ENCODE measurements around the gene TMEM82. TPM values are rescaled to one million over a fixed set of nuclear protein-coding genes. Genes with fewer than 3 reads are reported as not detected.

The TMEM82 gene
- total and polyA plus RNA-seq, 2 experiments from 2014 or later = 0.51 TPM; not detected in 1

DNA sequence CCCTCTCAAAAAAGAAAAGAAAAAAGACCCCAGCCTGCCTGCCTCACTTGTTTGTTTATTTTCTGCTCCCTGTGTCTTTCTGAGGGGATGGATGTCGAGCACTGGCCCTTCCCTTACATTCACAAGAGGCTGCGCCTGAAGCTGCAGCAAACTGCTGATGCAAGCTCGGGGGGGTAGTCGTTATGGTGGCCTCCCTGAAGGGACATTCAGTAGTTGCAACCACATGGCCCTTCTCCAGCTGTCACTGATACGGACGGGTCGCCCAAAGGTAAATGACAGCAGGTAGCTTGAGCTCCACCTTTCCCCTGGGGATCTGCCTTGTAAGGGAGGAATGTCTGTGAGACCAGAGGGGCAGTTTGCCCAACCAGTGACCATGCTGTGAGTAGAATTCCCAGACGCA is 40.5 kb upstream of the TMEM82 start:
- Histone ChIP-seq H3K27me3 (no peaks in the 10 kb centered on the region), H3K4me1 (ENCODE audit: low read depth) (peaks cover 24% of the 10 kb centered on the region), H3K27ac (peak overlapping the region; percentile 48), H3K4me3 (no peak overlapping the region), H3K36me3 (no peaks in the 10 kb centered on the region), H3K9me3 (ENCODE audit: low read depth) (no peaks in the 10 kb centered on the region)
- TF ChIP-seq, protein P1, sequence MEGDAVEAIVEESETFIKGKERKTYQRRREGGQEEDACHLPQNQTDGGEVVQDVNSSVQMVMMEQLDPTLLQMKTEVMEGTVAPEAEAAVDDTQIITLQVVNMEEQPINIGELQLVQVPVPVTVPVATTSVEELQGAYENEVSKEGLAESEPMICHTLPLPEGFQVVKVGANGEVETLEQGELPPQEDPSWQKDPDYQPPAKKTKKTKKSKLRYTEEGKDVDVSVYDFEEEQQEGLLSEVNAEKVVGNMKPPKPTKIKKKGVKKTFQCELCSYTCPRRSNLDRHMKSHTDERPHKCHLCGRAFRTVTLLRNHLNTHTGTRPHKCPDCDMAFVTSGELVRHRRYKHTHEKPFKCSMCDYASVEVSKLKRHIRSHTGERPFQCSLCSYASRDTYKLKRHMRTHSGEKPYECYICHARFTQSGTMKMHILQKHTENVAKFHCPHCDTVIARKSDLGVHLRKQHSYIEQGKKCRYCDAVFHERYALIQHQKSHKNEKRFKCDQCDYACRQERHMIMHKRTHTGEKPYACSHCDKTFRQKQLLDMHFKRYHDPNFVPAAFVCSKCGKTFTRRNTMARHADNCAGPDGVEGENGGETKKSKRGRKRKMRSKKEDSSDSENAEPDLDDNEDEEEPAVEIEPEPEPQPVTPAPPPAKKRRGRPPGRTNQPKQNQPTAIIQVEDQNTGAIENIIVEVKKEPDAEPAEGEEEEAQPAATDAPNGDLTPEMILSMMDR (IDR thresholded peaks at IDR 0.05; ENCODE audit: low read depth, low read length) = no peak
- no peak for DNase-seq (ENCODE audit: low read depth in 1 of 2, low spot score in 1 of 2)

DNA sequence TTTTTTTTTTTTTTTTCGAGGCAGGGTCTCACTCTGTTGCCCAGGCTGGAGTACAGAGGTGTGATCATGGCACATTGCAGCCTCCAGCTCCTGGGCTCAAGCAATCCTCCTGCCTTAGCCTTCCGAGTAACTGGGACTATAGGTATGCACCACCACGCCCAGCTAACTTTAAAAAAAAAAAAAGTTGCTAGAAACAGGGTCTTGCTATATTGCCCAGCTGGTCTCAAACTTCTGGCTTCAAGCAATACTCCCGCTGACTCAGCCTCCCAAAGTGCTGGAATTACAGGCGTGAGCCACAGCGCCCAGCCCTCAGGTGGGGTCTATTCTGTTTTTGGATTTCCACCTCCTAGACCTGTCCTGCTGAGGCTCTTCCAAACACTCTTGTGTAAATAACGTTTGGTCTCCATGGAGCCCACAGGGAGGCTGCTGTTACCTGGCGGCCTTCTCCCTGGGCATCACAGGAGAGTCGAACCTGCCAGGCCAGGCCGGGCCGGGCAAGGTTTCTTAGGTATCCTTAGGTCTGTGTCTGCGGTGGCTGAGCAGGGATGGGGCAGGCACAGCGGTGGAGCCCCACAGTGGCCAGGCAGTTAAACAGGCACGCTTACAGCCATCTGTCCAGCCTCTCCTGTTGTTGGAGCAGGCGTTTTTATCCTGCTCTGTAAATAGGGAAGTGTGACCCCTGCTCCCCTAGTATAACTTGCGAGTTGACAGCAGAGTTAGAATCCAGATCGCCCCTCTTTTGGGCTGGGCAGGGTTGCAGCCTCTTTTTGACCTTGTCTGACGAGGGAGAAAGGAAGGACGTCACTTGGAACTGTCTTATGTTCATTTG is 39.4 kb upstream of the TMEM82 start:
- TF ChIP-seq, protein P1 (IDR thresholded peaks at IDR 0.05; ENCODE audit: low read depth, low read length) = peak; percentile 43
- peak overlapping the region; percentile 95 for H3K27ac ChIP-seq
- H3K27me3 ChIP-seq = no peaks in the 10 kb centered on the region
- peak in 1 of 2 donors; percentile 39 for DNase-seq (ENCODE audit: low read depth in 1 of 2, low spot score in 1 of 2)
- H3K4me3 ChIP-seq = no peak overlapping the region
- H3K36me3 ChIP-seq = no peaks in the 10 kb centered on the region
- peaks cover 24% of the 10 kb centered on the region for H3K4me1 ChIP-seq (ENCODE audit: low read depth)
- no peaks in the 10 kb centered on the region for H3K9me3 ChIP-seq (ENCODE audit: low read depth)

DNA sequence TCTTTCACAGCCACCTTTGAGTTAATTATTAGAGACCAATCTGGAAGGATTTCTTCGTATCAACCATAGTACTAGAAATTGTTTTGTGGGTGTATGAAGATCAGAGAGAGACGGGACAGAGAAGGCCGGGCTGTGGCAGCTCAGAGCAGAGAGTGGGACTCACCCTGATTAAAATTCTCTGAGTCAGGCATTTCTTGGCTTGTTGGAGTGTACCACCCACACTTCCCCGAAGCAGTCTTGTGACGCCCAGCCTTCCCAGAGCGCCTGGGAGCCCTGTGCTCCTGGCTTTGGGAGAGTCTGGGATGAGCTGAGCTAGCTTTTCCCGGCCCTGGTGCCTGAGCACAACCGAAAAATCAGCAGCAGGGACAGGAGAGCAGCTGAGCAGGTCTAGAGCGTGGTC is 38.7 kb upstream of the TMEM82 start:
- Histone ChIP-seq H3K9me3 (ENCODE audit: low read depth) (no peaks in the 10 kb centered on the region), H3K4me3 (no peak overlapping the region), H3K36me3 (no peaks in the 10 kb centered on the region), H3K27ac (peak overlapping the region; percentile 95), H3K27me3 (no peaks in the 10 kb centered on the region), H3K4me1 (ENCODE audit: low read depth) (peaks cover 24% of the 10 kb centered on the region)
- peak; percentile 55 to 93 for DNase-seq (ENCODE audit: low read depth in 1 of 2, low spot score in 1 of 2)
- TF ChIP-seq, protein P1 (IDR thresholded peaks at IDR 0.05; ENCODE audit: low read depth, low read length) = no peak

DNA sequence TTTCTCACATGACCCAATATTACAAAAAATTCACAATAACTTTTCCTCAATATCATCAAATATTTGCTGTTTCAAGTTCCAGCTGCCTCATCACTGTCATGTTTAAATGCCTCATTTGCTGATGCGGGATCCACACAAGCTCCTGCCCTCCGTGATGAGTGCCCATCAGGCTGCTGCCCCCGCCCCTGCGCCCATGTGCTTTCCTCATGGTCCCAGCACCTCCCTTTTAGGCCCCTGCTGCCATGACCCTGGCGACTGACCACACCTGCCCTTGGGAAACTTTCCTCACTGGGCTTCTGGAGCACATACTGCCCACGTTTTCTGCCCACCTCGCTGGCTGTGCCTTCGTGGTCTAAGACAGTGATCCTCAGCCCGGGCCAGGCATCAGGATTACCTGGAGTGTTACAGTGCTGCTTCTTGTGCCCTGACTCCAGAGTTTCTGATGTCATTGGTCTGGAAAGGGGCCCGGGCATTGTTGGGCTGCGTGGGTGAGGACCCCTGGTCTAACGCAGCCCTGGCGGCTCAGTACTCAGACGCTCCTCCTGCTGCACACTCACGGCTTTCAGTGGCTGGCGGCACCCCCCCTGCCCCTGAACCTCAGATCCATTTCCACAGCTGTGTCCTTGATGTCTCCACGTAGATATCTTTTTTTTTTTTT is 37.6 kb upstream of the TMEM82 start:
- Histone ChIP-seq H3K4me1 (ENCODE audit: low read depth) (peaks cover 24% of the 10 kb centered on the region), H3K36me3 (no peaks in the 10 kb centered on the region), H3K27ac (peak overlapping the region; percentile 95), H3K27me3 (no peaks in the 10 kb centered on the region), H3K9me3 (ENCODE audit: low read depth) (no peaks in the 10 kb centered on the region), H3K4me3 (no peak overlapping the region)
- TF ChIP-seq, protein P1 (IDR thresholded peaks at IDR 0.05; ENCODE audit: low read depth, low read length) = no peak
- no peak for DNase-seq (ENCODE audit: low read depth in 1 of 2, low spot score in 1 of 2)

DNA sequence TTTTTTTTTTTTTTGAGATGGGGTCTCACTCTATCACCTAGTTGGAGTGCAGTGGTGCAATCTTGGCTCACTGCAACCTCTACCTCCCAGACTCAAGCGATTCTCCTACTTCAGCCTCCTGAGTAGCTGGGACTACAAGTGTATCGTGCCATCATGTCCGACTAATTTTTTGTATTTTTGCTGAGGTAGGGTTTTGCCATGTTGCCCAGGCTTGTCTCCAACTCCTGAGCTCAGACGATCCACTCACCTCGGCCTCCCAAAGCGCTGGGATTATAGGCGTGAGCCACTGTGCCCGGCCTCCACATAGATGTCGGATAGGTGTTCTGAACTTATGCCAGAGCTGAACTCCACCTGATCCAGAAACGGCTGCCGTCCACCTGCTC is 37.1 kb upstream of the TMEM82 start:
- H3K36me3 ChIP-seq = no peaks in the 10 kb centered on the region
- H3K27ac ChIP-seq = no peak overlapping the region
- no peaks in the 10 kb centered on the region for H3K27me3 ChIP-seq
- TF ChIP-seq, protein P1 (IDR thresholded peaks at IDR 0.05; ENCODE audit: low read depth, low read length) = no peak
- no peaks in the 10 kb centered on the region for H3K9me3 ChIP-seq (ENCODE audit: low read depth)
- no peak for DNase-seq (ENCODE audit: low read depth in 1 of 2, low spot score in 1 of 2)
- peaks cover 21% of the 10 kb centered on the region for H3K4me1 ChIP-seq (ENCODE audit: low read depth)
- H3K4me3 ChIP-seq = no peak overlapping the region

Data from cardiac muscle cell (in vitro differentiated cells and primary cell).